Measurements from ENCODE around the gene TRPM7. TPM values are rescaled to one million over a fixed set of nuclear protein-coding genes. Genes with fewer than 3 reads are reported as not detected.

The TRPM7 gene
- total and polyA plus RNA-seq, 9 of the 15 experiments (the other 6 are each of a cell fraction or from before 2014, with no cell fraction given): 12.3 to 59.2 (median 31.5) TPM

- TF ChIP-seq CLOCK (CRISPR knock-in tag; IDR thresholded peaks at IDR 0.05; ENCODE audit: borderline replicate concordance) (no peak), SREBF1 (IDR thresholded peaks at IDR 0.05; ENCODE audit: borderline replicate concordance, low read depth, low read length) (no peak), KAT2B (IDR thresholded peaks at IDR 0.05; ENCODE audit: low read depth, low read length) (no peak), SFPQ (IDR thresholded peaks at IDR 0.05; ENCODE audit: low read depth, low read length) (no peak), CC2D1A (IDR thresholded peaks at IDR 0.05) (peak; percentile 74; the same call in 1 of the 2 replicates), RFX7 (CRISPR knock-in tag; IDR thresholded peaks at IDR 0.05) (no peak), SOX6 (IDR thresholded peaks at IDR 0.05) (peak; percentile 76), KDM1A (IDR thresholded peaks at IDR 0.05) (peak in 1 of 2 experiments; percentile 40; a peak in 1 of 4 replicates), HDAC1 (IDR thresholded peaks at IDR 0.05) (no peak), POU5F1 (IDR thresholded peaks at IDR 0.05; ENCODE audit: borderline replicate concordance, low read depth, low read length, partially characterized antibody) (no peak), U2AF1 (optimal IDR thresholded peaks at IDR 0.05; ENCODE audit: low read depth, low read length) (no peak), JUND (IDR thresholded peaks at IDR 0.05; ENCODE audit: borderline replicate concordance, low read depth, low read length) (0 out of 2 replicates have a peak, but pooled peaks have one; percentile 7), JUND (tag; IDR thresholded peaks at IDR 0.05; ENCODE audit: borderline replicate concordance, low read depth, low read length) (no peak), ADNP (tag; IDR thresholded peaks at IDR 0.05) (peak; percentile 31; the same call in 1 of the 2 replicates), SIX5 (IDR thresholded peaks at IDR 0.05; ENCODE audit: borderline replicate concordance in 1 of 2, insufficient read depth in 1 of 2, low read depth in 1 of 2, low read length in 2 of 2) (no peak), EP300 (IDR thresholded peaks at IDR 0.05; ENCODE audit: low read length) (peak; percentile 93), CBFB (CRISPR knock-in tag; IDR thresholded peaks at IDR 0.05) (no peak), OTX1 (CRISPR knock-in tag; IDR thresholded peaks at IDR 0.05) (no peak), BRF1 (IDR thresholded peaks at IDR 0.05; ENCODE audit: borderline replicate concordance, extremely low read depth, insufficient read length) (no peak), KDM2B (CRISPR knock-in tag; IDR thresholded peaks at IDR 0.05) (no peak), ETV6 (IDR thresholded peaks at IDR 0.05; ENCODE audit: borderline replicate concordance in 1 of 2, low read depth in 2 of 2, low read length in 1 of 2) (no peak), ETV6 (CRISPR knock-in tag; IDR thresholded peaks at IDR 0.05; ENCODE audit: borderline replicate concordance) (no peak), MYBL2 (IDR thresholded peaks at IDR 0.05; ENCODE audit: low read depth) (no peak), MYBL2 (CRISPR knock-in tag; IDR thresholded peaks at IDR 0.05; ENCODE audit: borderline replicate concordance) (no peak), BDP1 (IDR thresholded peaks at IDR 0.05; ENCODE audit: insufficient read depth, insufficient read length) (no peak), RAD21 (CRISPR knock-in tag; conservative IDR thresholded peaks at IDR 0.05 in 1 of 2, IDR thresholded peaks at IDR 0.05 in 1 of 2) (no peak), PHF21A (IDR thresholded peaks at IDR 0.05; ENCODE audit: borderline replicate concordance, low read depth) (no peak)
These were observed 92.3 kb downstream of the TRPM7 start (continued) for GRCh38 chr15:50594311-50594710.
